ENCODE measurements around the gene LACC1. TPM values are rescaled to one million over a fixed set of nuclear protein-coding genes. Genes with fewer than 3 reads are reported as not detected.
A peak's percentile ranks its signal among the peaks of the same experiment; 100 is the strongest.

The LACC1 gene
- total and polyA plus RNA-seq, 2 of the 8 experiments (the other 6 are each of a cell fraction or from before 2014, with no cell fraction given): 0.57 to 3.6 TPM

DNA sequence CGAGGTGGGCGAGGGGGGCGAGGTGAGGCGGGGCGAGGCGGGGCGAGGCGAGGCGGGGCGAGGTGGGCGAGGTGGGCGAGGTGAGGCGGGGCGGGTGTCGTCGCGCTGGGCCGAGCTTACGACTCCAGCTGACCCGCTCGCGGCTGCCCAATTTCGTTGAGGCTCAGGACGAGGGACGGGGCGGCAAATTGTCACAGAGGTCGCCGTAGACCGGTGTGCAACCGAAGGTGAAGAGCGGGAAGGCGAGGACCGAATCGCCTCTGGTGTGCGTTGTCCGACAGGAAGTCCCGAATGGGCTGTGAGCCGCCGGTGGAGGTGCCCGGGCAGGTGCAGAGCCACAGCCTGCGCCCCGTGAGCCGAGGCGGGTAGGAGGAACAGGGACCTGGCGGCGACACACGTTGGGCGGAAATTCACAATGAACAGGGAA, at the start of gene LACC1 (continued):
- TF ChIP-seq HDAC6 (IDR thresholded peaks at IDR 0.05; ENCODE audit: low read depth, low read length): no peak
- no peak for TF ChIP-seq SIRT6 (IDR thresholded peaks at IDR 0.05; ENCODE audit: low read length)
- no peak for TF ChIP-seq POLR2A (IDR thresholded peaks at IDR 0.05; ENCODE audit: control extremely low read depth in 1 of 2, low read depth in 2 of 2, low read length in 2 of 2)
- 0 out of 2 replicates have a peak, but pooled peaks have one; percentile 7 for TF ChIP-seq RBBP5 (IDR thresholded peaks at IDR 0.05; ENCODE audit: borderline replicate concordance, low read depth, low read length)
- peak; percentile 96 for TF ChIP-seq KDM4A (IDR thresholded peaks at IDR 0.05; ENCODE audit: low read depth, low read length, severe bottlenecking)
- 0 out of 2 replicates have a peak, but pooled peaks have one; percentile 26 for TF ChIP-seq TBP (IDR thresholded peaks at IDR 0.05; ENCODE audit: low read depth, low read length)
- no peak for TF ChIP-seq TAF1 (IDR thresholded peaks at IDR 0.05; ENCODE audit: low read depth, low read length)
